ENCODE results near the gene TEK.

- TF ChIP-seq CTCF (IDR thresholded peaks at IDR 0.05) (no peak), POLR2A (IDR thresholded peaks at IDR 0.05) (no peak)
These were observed 86.2 kb downstream of the TEK start for GRCh38 chr9:27195191-27195590.

Measured in testis (tissue), 2 donors.